Measurements from ENCODE around the gene ITPKA. TPM values are rescaled to one million over a fixed set of nuclear protein-coding genes. Genes with fewer than 3 reads are reported as not detected.

ITPKA gene
- total RNA-seq, 4 donors from 2014 or later, result 0.41 to 1.3 TPM; not detected in 2

- no peak for DNase-seq
- H3K27me3 ChIP-seq, result no peaks in the 10 kb centered on the region
- H3K36me3 ChIP-seq, result no peaks in the 10 kb centered on the region
- TF ChIP-seq CTCF (IDR thresholded peaks at IDR 0.05) (no peak), POLR2A (IDR thresholded peaks at IDR 0.05) (no peak)
- H3K9me3 ChIP-seq, result no peaks in the 10 kb centered on the region
- no peaks in the 10 kb centered on the region for H3K4me1 ChIP-seq
- no peak overlapping the region for H3K4me3 ChIP-seq
- intact Hi-C loops (cut with DNase I; ENCODE audit: low total_unique reads), result no loop called here
- no peak overlapping the region for H3K27ac ChIP-seq
Measured at GRCh38 chr15:41535544-41535943, 41.9 kb downstream of the ITPKA start.

- DNase-seq, result no peak
- intact Hi-C loops (cut with DNase I; ENCODE audit: low total_unique reads), result no loop called here
- Histone ChIP-seq H3K9me3 (no peaks in the 10 kb centered on the region), H3K27ac (no peak overlapping the region), H3K4me3 (no peak overlapping the region), H3K36me3 (no peaks in the 10 kb centered on the region), H3K27me3 (no peaks in the 10 kb centered on the region), H3K4me1 (no peaks in the 10 kb centered on the region)
- TF ChIP-seq POLR2A (IDR thresholded peaks at IDR 0.05), result no peak
- TF ChIP-seq CTCF (IDR thresholded peaks at IDR 0.05), result no peak
Measured at GRCh38 chr15:41536866-41537265, 43.2 kb downstream of the ITPKA start.

- no peaks in the 10 kb centered on the region for H3K9me3 ChIP-seq
- peak overlapping the region; percentile 66 to 76 for H3K27ac ChIP-seq
- H3K4me1 ChIP-seq, result no peaks in the 10 kb centered on the region
- no peak for TF ChIP-seq POLR2A (IDR thresholded peaks at IDR 0.05)
- no peak for TF ChIP-seq CTCF (IDR thresholded peaks at IDR 0.05)
- DNase-seq, result no peak
- peak overlapping the region; percentile 70 to 73 for H3K4me3 ChIP-seq
- intact Hi-C loops (cut with DNase I; ENCODE audit: low total_unique reads), result no loop called here
- no peaks in the 10 kb centered on the region for H3K36me3 ChIP-seq
- no peaks in the 10 kb centered on the region for H3K27me3 ChIP-seq
Measured at GRCh38 chr15:41543521-41543870, 49.8 kb downstream of the ITPKA start.

GRCh38 chr15:41544650-41545015 is 51.0 kb downstream of the ITPKA start:
- no peaks in the 10 kb centered on the region for H3K4me1 ChIP-seq
- no peaks in the 10 kb centered on the region for H3K27me3 ChIP-seq
- intact Hi-C loops (cut with DNase I; ENCODE audit: low total_unique reads), result no loop called here
- H3K27ac ChIP-seq, result peak overlapping the region; percentile 66 to 76
- DNase-seq, result peak; percentile 32 to 35
- H3K4me3 ChIP-seq, result peak overlapping the region; percentile 70 to 73
- no peaks in the 10 kb centered on the region for H3K36me3 ChIP-seq
- TF ChIP-seq POLR2A (IDR thresholded peaks at IDR 0.05) (no peak), CTCF (IDR thresholded peaks at IDR 0.05) (no peak)
- H3K9me3 ChIP-seq, result no peaks in the 10 kb centered on the region

- no peak for TF ChIP-seq POLR2A (IDR thresholded peaks at IDR 0.05)
- TF ChIP-seq CTCF (IDR thresholded peaks at IDR 0.05), result no peak
- no peaks in the 10 kb centered on the region for H3K36me3 ChIP-seq
- DNase-seq, result no peak
- no peaks in the 10 kb centered on the region for H3K4me1 ChIP-seq
- no peak overlapping the region for H3K27ac ChIP-seq
- no peak overlapping the region for H3K4me3 ChIP-seq
- intact Hi-C loops (cut with DNase I; ENCODE audit: low total_unique reads), result no loop called here
- H3K9me3 ChIP-seq, result no peaks in the 10 kb centered on the region
- H3K27me3 ChIP-seq, result no peaks in the 10 kb centered on the region
Measured at GRCh38 chr15:41545218-41545617, 51.5 kb downstream of the ITPKA start.
